IMR-90 (cell line): Measurements from ENCODE around the gene TRIM71. TPM values are rescaled to one million over a fixed set of nuclear protein-coding genes. Genes with fewer than 3 reads are reported as not detected.
A peak's percentile ranks its signal among the peaks of the same experiment; 100 is the strongest.

ENCODE experiments used
- ATAC-seq: fragments of 200-7000 bp; cut with Tn5 transposase; 2 replicates; pipeline ENCODE4 v1.9.1; 2020; ENCODE audit warnings: low read depth, mild to moderate bottlenecking, moderate library complexity
- BruUV-seq: library from RNA; stranded (reverse); fragments of 400-500 nt; replicated peaks from 2 replicates; lab custom pipeline; 2021; lab: Mats Ljungman, UMichigan
- CTCF ChIA-PET: fragments of 300-600 bp; formaldehyde crosslinking; extraction: SDS; loops from one replicate; lab custom pipeline; 2021; ENCODE audit warnings: antibody characterized with exemption; lab: Yijun Ruan, JAX
- POLR2A ChIA-PET: fragments of 300-600 bp; sonication (Branson Sonifier 250); formaldehyde crosslinking; loops from one replicate; lab custom pipeline; 2022; ENCODE audit warnings: antibody characterized with exemption; ENCODE audit not compliant: unreplicated experiment; lab: Charles Lee
- DNase-seq: peaks from one replicate; pipeline ENCODE4 v3.0.0; 2013
- H2AFZ ChIP-seq: replicated peaks from 2 replicates; pipeline ENCODE3; 2013; ENCODE audit warnings: low read length, mild to moderate bottlenecking; ENCODE audit not compliant: poor library complexity
- H2AK5ac ChIP-seq: 2 replicates; pipeline ENCODE4 v1.6.1; 2013; ENCODE audit warnings: low read depth, low read length, inconsistent platforms
- H2AK9ac ChIP-seq: replicated peaks from 2 replicates; pipeline ENCODE3; 2013; ENCODE audit warnings: mild to moderate bottlenecking, low read depth, low read length, moderate library complexity; ENCODE audit not compliant: poor library complexity
- H2BK120ac ChIP-seq: 2 replicates; pipeline ENCODE4 v1.6.1; 2013; ENCODE audit warnings: low read depth, low read length, inconsistent platforms
- H2BK15ac ChIP-seq: 3 replicates; pipeline ENCODE4 v1.6.1; 2013; ENCODE audit warnings: low read depth, low read length, inconsistent platforms
- H2BK20ac ChIP-seq: 2 replicates; pipeline ENCODE4 v1.6.1; 2013; ENCODE audit warnings: low read depth, mild to moderate bottlenecking, inconsistent platforms, low read length, moderate library complexity
- H2BK5ac ChIP-seq: 2 replicates; pipeline ENCODE4 v1.6.1; 2013; ENCODE audit warnings: mild to moderate bottlenecking, low read depth, low read length, inconsistent platforms; ENCODE audit not compliant: poor library complexity, severe bottlenecking
- H3K14ac ChIP-seq: replicated peaks from 2 replicates; pipeline ENCODE4 v1.6.1; 2013; ENCODE audit warnings: low read depth, low read length, inconsistent platforms
- H3K18ac ChIP-seq: 2 replicates; pipeline ENCODE4 v1.6.1; 2013; ENCODE audit warnings: low read depth, low read length, control low read depth
- H3K23ac ChIP-seq: 2 replicates; pipeline ENCODE4 v1.6.1; 2013; ENCODE audit warnings: low read depth, low read length, inconsistent platforms
- H3K27ac ChIP-seq: 2 replicates; pipeline ENCODE4 v1.5.1; 2013; ENCODE audit warnings: mild to moderate bottlenecking, control low read depth, low read length; ENCODE audit not compliant: insufficient read depth
- H3K27me3 ChIP-seq: 2 replicates; pipeline ENCODE4 v1.6.1; 2013; ENCODE audit warnings: low read length; ENCODE audit not compliant: control insufficient read depth, insufficient read depth
- H3K36me3 ChIP-seq: 2 replicates; pipeline ENCODE4 v1.6.1; 2013; ENCODE audit warnings: low read length, mixed read lengths; ENCODE audit not compliant: control insufficient read depth, insufficient read depth
- H3K4ac ChIP-seq: 2 replicates; pipeline ENCODE4 v1.6.1; 2013; ENCODE audit warnings: low read depth, low read length, inconsistent platforms
- H3K4me1 ChIP-seq: 2 replicates; pipeline ENCODE4 v1.6.1; 2013; ENCODE audit warnings: low read length, mixed read lengths; ENCODE audit not compliant: control insufficient read depth, insufficient read depth
- H3K4me2 ChIP-seq: 2 replicates; pipeline ENCODE4 v1.6.1; 2013; ENCODE audit warnings: low read depth, mild to moderate bottlenecking, control low read depth, low read length, moderate library complexity
- H3K4me3 ChIP-seq: 2 replicates; pipeline ENCODE4 v1.5.1; 2013; ENCODE audit warnings: low read depth, mild to moderate bottlenecking, control low read depth, low read length, moderate library complexity; ENCODE audit not compliant: insufficient read depth
- H3K56ac ChIP-seq: 2 replicates; pipeline ENCODE4 v1.6.1; 2013; ENCODE audit warnings: low read length, inconsistent platforms; ENCODE audit not compliant: insufficient read depth; ENCODE audit errors: extremely low read depth
- H3K79me1 ChIP-seq, 2 experiments: 2 replicates each; pipeline ENCODE4 v1.6.1; 2013; ENCODE audit warnings: low read length in 2 of 2, inconsistent platforms in 1 of 2, low read depth in 1 of 2
- H3K9ac ChIP-seq: 2 replicates; pipeline ENCODE4 v1.6.1; 2013; ENCODE audit warnings: low read depth, low read length, control low read depth
- H3K9me1 ChIP-seq: 2 replicates; pipeline ENCODE4 v1.6.1; 2013; ENCODE audit warnings: low read length, inconsistent platforms; ENCODE audit not compliant: insufficient read depth
- H3K9me3 ChIP-seq: 2 replicates; pipeline ENCODE4 v1.6.1; 2013; ENCODE audit warnings: low read length; ENCODE audit not compliant: control insufficient read depth, insufficient read depth
- H4K20me1 ChIP-seq: 2 replicates; pipeline ENCODE4 v1.6.1; 2013; ENCODE audit warnings: low read length, inconsistent platforms; ENCODE audit not compliant: insufficient read depth
- H4K5ac ChIP-seq: 2 replicates; pipeline ENCODE4 v1.6.1; 2013; ENCODE audit warnings: mild to moderate bottlenecking, low read depth, low read length, control low read depth
- H4K8ac ChIP-seq, 2 experiments: 2 replicates each; pipeline ENCODE4 v1.6.1; 2013; ENCODE audit warnings: low read depth in 2 of 2, low read length in 2 of 2, control low read depth in 1 of 2, inconsistent platforms in 1 of 2
- H4K91ac ChIP-seq: 2 replicates; pipeline ENCODE4 v1.6.1; 2013; ENCODE audit warnings: low read depth, low read length, inconsistent platforms; ENCODE audit not compliant: insufficient read depth
- ELK1 ChIP-seq: fragments of 150-350 bp; IDR thresholded peaks from 2 replicates; pipeline ENCODE4 v1.6.1; 2016; ENCODE audit warnings: low read depth, mild to moderate bottlenecking, low read length, moderate library complexity, borderline replicate concordance
- SMC3 ChIP-seq: fragments of 150-350 bp; IDR thresholded peaks from 2 replicates; pipeline ENCODE4 v1.6.1; 2016; ENCODE audit warnings: low read depth, mild to moderate bottlenecking, antibody characterized with exemption, low read length, moderate library complexity
- WGBS, 2 experiments: methylation state at CpG; one replicate each; pipeline versions ENCODE4 v1.1.5 to v1.1.7; 2013; ENCODE audit warnings: missing lambda C conversion rate in 2 of 2; ENCODE audit not compliant: insufficient read length in 1 of 2; ENCODE audit errors: extremely low coverage in 2 of 2; 5-methylcytosine and 5-hydroxymethylcytosine counted together
- dilution Hi-C: fragments of 300-500 bp; cut with HindIII; formaldehyde crosslinking; loops from one replicate; pipeline ENCODE4 v1.14.3; 2018; ENCODE audit warnings: low sequenced_read_pairs; ENCODE audit not compliant: unreplicated experiment
- in situ Hi-C: fragments of 300-500 bp; cut with MboI; formaldehyde crosslinking; loops from 3 replicates; pipeline ENCODE4 v1.14.3; 2019; ENCODE audit warnings: low sequenced_read_pairs, inconsistent platforms, mixed read lengths
- intact Hi-C: fragments of 100-400 bp; cut with micrococcal nuclease; formaldehyde crosslinking; loops from 2 replicates; pipeline ENCODE4 v1.10.0; 2022
- polyA plus RNA-seq, 3 experiments: library from polyadenylated mRNA; depleted of rRNA; stranded (reverse); fragments of >200 nt; gene quantifications; 2 replicates each; pipeline ENCODE4 v1.2.3, GENCODE V29; 2012; ENCODE audit warnings: low replicate concordance in 1 of 3
- total RNA-seq: library from RNA; depleted of rRNA; stranded (reverse); fragments of >200 nt; gene quantifications from 2 replicates; pipeline ENCODE4 v1.2.3, GENCODE V29; 2012

The TRIM71 gene
- total and polyA plus RNA-seq, 2 of the 4 experiments (the other 2 are of a cell fraction) = not detected

DNA sequence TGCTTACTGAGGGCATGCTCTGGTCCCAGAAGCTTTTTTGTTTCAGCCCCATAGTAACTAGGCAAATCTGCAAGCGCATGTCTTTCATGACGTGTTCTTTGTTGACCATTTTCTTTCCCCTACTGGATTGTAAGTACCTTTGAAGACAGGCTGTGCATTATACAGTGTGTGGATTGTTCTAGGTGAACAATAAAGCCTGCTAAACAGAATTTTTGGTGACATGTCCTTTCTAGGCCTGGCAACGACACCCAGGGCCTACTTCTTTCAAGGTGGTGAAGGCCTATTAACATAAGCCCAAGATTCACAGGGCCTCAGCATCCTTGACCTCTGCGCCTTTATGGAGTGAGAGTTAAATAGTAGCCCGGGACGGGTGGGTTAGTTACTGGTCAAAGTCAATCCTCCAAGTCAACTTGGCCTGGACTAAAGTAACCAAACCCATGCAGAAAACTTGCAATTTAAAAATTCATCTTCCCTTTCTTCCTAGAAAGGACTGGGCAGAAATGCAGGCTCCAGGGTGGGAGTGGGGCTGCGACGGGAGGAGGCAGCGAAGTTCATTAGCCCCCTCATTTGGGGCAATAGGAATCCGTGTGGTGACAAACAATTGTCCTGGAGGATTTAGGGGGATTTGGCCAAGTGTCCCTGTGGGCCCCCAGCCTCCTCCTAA lies 37.6 kb upstream of the TRIM71 start:
- 0 out of 2 replicates have a peak, but pooled peaks cover 1% of the 10 kb centered on the region for H3K36me3 ChIP-seq
- TF ChIP-seq ELK1 (no peak), SMC3 (no peak)
- no peak overlapping the region for H3K27ac ChIP-seq
- H3K18ac ChIP-seq = no peak overlapping the region
- no peak overlapping the region for H2BK15ac ChIP-seq
- H3K9ac ChIP-seq = no peak overlapping the region
- no peak overlapping the region for H3K14ac ChIP-seq
- no CpG with 5 or more reads among the region's 10 CpGs for WGBS, 2 experiments
- no peaks in the 10 kb centered on the region for H4K20me1 ChIP-seq
- no peak overlapping the region for H4K5ac ChIP-seq
- no peak overlapping the region for H2BK120ac ChIP-seq
- no peak overlapping the region for H2BK5ac ChIP-seq
- H2BK20ac ChIP-seq = no peak overlapping the region
- no peak overlapping the region; the same call in 1 of the 2 replicates for H2AK5ac ChIP-seq
- in situ Hi-C loops (no loop called here), intact Hi-C loops (no loop called here), dilution Hi-C loops (no loop called here)
- H3K4me3 ChIP-seq = no peak overlapping the region; the same call in 1 of the 2 replicates
- H3K79me1 ChIP-seq = no peaks in the 10 kb centered on the region
- H3K56ac ChIP-seq = no peak overlapping the region
- peaks cover 4% of the 10 kb centered on the region; the same call in 1 of the 2 replicates for H3K27me3 ChIP-seq
- no peaks in the 10 kb centered on the region; the same call in 1 of the 2 replicates for H3K4me1 ChIP-seq
- no peaks in the 10 kb centered on the region for H3K9me1 ChIP-seq
- no peak overlapping the region for H4K91ac ChIP-seq
- ATAC-seq (no peak), DNase-seq (no peak)
- H3K9me3 ChIP-seq = no peaks in the 10 kb centered on the region
- no peak overlapping the region for H4K8ac ChIP-seq
- H2AFZ ChIP-seq = peak overlapping the region; percentile 94
- BruUV-seq = no TSS peak
- ChIA-PET POLR2A (no interaction called here), CTCF (interaction anchor here (1.0 to 1.9 kb wide), 3 partner anchors 11 to 84 kb away, joined by 3 to 5 read pairs (median 5); no protein-coding TSS in a partner anchor)
- no peak overlapping the region for H3K23ac ChIP-seq
- H3K4me2 ChIP-seq = peak overlapping the region; percentile 93; the same call in 1 of the 2 replicates
- H3K4ac ChIP-seq = no peak overlapping the region
- no peak overlapping the region for H2AK9ac ChIP-seq
